GM12891 (cell line): Measurements from ENCODE around the gene TAF11.

Experiments
- PAX5 ChIP-seq: IDR thresholded peaks from 2 replicates; pipeline ENCODE4 v1.6.1; 2011; ENCODE audit warnings: low read length, moderate library complexity, mild to moderate bottlenecking; ENCODE audit not compliant: insufficient read depth, severe bottlenecking
- POLR2A ChIP-seq: IDR thresholded peaks from 2 replicates; pipeline ENCODE4 v1.6.1; 2011; ENCODE audit warnings: low read depth, low read length, control low read depth
- POLR2AphosphoS5 ChIP-seq: IDR thresholded peaks from 2 replicates; pipeline ENCODE4 v1.6.1; 2011; ENCODE audit warnings: low read depth, low read length, control low read depth
- POU2F2 ChIP-seq: IDR thresholded peaks from 2 replicates; pipeline ENCODE4 v1.6.1; 2011; ENCODE audit warnings: low read depth, mild to moderate bottlenecking, control low read depth, low read length, moderate library complexity

DNA sequence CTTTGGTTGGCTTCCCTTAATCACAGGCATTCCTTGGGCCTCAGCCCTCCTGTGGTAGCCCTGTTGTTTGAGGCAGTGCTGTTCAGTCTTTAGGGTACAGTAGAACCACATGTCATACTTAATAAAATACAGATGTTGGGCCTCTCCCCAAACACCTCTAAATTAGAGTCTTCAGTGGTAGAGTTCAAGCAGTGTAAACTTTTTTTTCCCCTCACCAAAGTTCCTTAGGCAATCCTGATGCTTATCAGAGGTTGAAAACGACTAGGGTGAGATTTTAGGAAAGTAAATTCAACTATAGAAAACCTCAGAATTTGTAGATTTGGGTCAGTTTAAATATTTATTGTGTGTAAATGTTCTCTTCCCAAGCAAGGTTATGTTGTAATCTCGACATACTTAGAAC lies 51.4 kb downstream of the TAF11 start:
- TF ChIP-seq POU2F2: no peak
- TF ChIP-seq POLR2AphosphoS5: no peak
- TF ChIP-seq POLR2A: no peak
- no peak for TF ChIP-seq PAX5
